H1 (cell line): ENCODE measurements around the gene TNIK. TPM values are rescaled to one million over a fixed set of nuclear protein-coding genes. Genes with fewer than 3 reads are reported as not detected.

Source experiments
- CEBPB ChIP-seq: IDR thresholded peaks from 2 replicates; pipeline ENCODE4 v1.6.1; 2012; ENCODE audit warnings: low read depth, low read length
- GTF2F1 ChIP-seq: IDR thresholded peaks from 2 replicates; pipeline ENCODE4 v1.6.1; 2012; ENCODE audit warnings: low read depth, low read length, improper control_type of control experiment, borderline replicate concordance
- JUN ChIP-seq: IDR thresholded peaks from 2 replicates; pipeline ENCODE4 v1.6.1; 2011; ENCODE audit warnings: low read depth, mild to moderate bottlenecking, improper control_type of control experiment, low read length
- JUND ChIP-seq: IDR thresholded peaks from 2 replicates; pipeline ENCODE4 v1.6.1; 2011; ENCODE audit warnings: mild to moderate bottlenecking, improper control_type of control experiment, low read length
- KDM1A ChIP-seq: fragments of 200-600, 300-600 bp; sonication (generic); IDR thresholded peaks from 2 replicates; pipeline ENCODE4 v1.7.1; 2016; ENCODE audit warnings: mild to moderate bottlenecking, low read length, borderline replicate concordance
- KDM4A ChIP-seq: IDR thresholded peaks from one replicate; pipeline ENCODE4 v1.7.1; 2012; ENCODE audit warnings: low read depth, mild to moderate bottlenecking, moderate library complexity, low read length, inconsistent platforms; ENCODE audit not compliant: severe bottlenecking
- SP2 ChIP-seq: IDR thresholded peaks from 2 replicates; pipeline ENCODE4 v1.6.1; 2012; ENCODE audit warnings: mild to moderate bottlenecking, low read length, inconsistent platforms
- polyA plus RNA-seq, 7 experiments: library from polyadenylated mRNA; depleted of rRNA in 3 of 7; stranded (reverse) in 5 of 7; unstranded in 2 of 7; fragments of >200 nt in 5 of 7; fragments of 200-250 nt in 2 of 7; gene quantifications; 1 replicate in 5 of 7; 2 replicates in 1 of 7; 4 replicates in 1 of 7; pipeline versions ENCODE4 v1.2.1 to v1.2.3, GENCODE V29; 2011 to 2013; ENCODE audit warnings: missing spikeins in 2 of 7, mixed read lengths in 2 of 7
- total RNA-seq: library from RNA; stranded (reverse); fragmentation: NEBNext Ultra II Directional; extraction: Animal tissue kit (Norgen Biotek cat#: 25700); gene quantifications from 2 replicates; pipeline ENCODE4 v1.2.1, GENCODE V29; 2021

Gene TNIK
- total and polyA plus RNA-seq, 2 of the 8 experiments (the other 6 are each of a cell fraction or from before 2014, with no cell fraction given): 7.4 to 42.0 TPM

DNA sequence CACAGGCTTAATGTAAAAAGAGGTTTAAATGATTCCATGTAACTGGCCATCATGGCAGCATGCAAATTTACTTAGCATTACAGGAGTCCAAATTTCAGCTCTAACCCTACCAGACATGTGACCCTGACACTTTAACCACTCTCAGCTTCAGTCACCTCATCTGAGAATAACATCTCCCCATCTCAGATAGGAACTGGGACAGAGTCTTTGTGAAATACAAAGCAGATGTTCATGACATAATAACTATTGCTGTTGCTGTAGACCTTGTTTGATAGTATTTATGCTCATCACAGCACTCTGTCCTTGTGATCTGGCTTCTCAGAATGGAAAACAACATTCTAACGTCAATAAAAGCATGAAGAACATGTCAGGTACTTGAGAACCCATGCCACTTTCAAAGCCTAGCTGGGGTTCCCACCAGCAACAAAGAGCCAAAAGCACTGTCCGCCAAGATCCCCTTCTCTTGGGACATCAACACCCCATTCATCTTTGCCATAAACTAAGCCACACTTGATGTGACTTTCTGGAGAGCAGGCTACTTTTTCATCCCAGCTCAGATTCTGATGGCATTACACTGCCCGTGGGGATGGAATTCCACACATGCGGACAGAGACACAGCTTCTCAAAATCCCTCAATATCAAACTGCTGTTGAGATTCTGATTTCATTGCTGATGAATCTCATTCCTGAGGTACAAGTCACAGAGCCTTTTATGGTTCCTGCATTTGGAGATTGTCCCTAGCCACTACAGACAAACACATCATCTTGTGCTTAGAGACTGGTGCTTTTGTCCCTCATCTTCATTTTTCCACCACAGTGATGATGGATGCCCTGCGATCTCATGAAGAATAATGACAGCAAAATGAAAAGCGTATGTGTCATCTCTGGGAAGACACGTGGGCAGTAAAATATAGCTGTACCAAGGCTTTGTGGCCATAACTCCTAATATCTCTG lies 202.7 kb downstream of the TNIK start (continued):
- TF ChIP-seq SP2: no peak
- TF ChIP-seq JUN: no peak
- no peak for TF ChIP-seq GTF2F1
- no peak for TF ChIP-seq KDM1A
- no peak for TF ChIP-seq CEBPB
- no peak for TF ChIP-seq JUND
- no peak for TF ChIP-seq KDM4A
